GM23338 (cell line): Measurements from ENCODE around the gene COL4A6. TPM values are rescaled to one million over a fixed set of nuclear protein-coding genes. Genes with fewer than 3 reads are reported as not detected.
"Not testable (repeated sequence)": the region's sequence is repeated elsewhere in the genome, so short reads cannot be mapped to it uniquely, and the experiment has no call there.

Source experiments
- ATAC-seq: fragments of 200-7000 bp; cut with Tn5 transposase; 3 replicates; pipeline ENCODE4 v1.9.1; 2020
- DNase-seq: peaks from one replicate; pipeline ENCODE4 v3.0.0-alpha.2; 2015; ENCODE audit warnings: low spot score
- H2AFZ ChIP-seq: fragments of 200-600 bp; sonication (generic); 2 replicates; pipeline ENCODE4 v1.8.0; 2016; ENCODE audit warnings: antibody characterized with exemption, mild to moderate bottlenecking, moderate library complexity
- H3F3A ChIP-seq: fragments of 200-600 bp; sonication (generic); replicated peaks from 2 replicates; pipeline ENCODE4 v1.8.0; 2017; ENCODE audit warnings: antibody characterized with exemption, mixed run types, low read depth
- H3K27ac ChIP-seq: fragments of 200-600 bp; sonication (generic); 2 replicates; pipeline ENCODE4 v1.6.1; 2016; ENCODE audit warnings: low read depth
- H3K27me3 ChIP-seq: fragments of 200-600 bp; sonication (generic); 2 replicates; pipeline ENCODE4 v1.8.0; 2016; ENCODE audit warnings: mild to moderate bottlenecking, mixed run types, moderate library complexity; ENCODE audit not compliant: insufficient read depth
- H3K36me3 ChIP-seq: fragments of 200-600 bp; sonication (generic); 2 replicates; pipeline ENCODE4 v1.8.0; 2016; ENCODE audit warnings: mild to moderate bottlenecking; ENCODE audit not compliant: insufficient read depth
- H3K4me1 ChIP-seq: fragments of 200-600 bp; sonication (generic); 2 replicates; pipeline ENCODE4 v1.8.0; 2016; ENCODE audit warnings: mild to moderate bottlenecking, moderate library complexity; ENCODE audit not compliant: insufficient read depth
- H3K4me2 ChIP-seq: fragments of 200-600 bp; sonication (generic); 2 replicates; pipeline ENCODE4 v1.7.1; 2017; ENCODE audit warnings: mixed run types
- H3K4me3 ChIP-seq: fragments of 200-600 bp; sonication (generic); 2 replicates; pipeline ENCODE4 v1.6.1; 2016; ENCODE audit warnings: mixed run types
- H3K79me2 ChIP-seq: fragments of 200-600 bp; sonication (generic); replicated peaks from 2 replicates; pipeline ENCODE4 v1.8.0; 2017; ENCODE audit warnings: mild to moderate bottlenecking; ENCODE audit not compliant: insufficient read depth
- H3K9me2 ChIP-seq: fragments of 200-600 bp; sonication (generic); 2 replicates; pipeline ENCODE4 v1.8.0; 2017; ENCODE audit not compliant: insufficient read depth
- H4K20me1 ChIP-seq: fragments of 200-600 bp; sonication (generic); replicated peaks from 2 replicates; pipeline ENCODE4 v1.8.0; 2017; ENCODE audit warnings: mild to moderate bottlenecking; ENCODE audit not compliant: insufficient read depth
- H3K27ac Mint-ChIP-seq: 2 replicates; pipeline ENCODE4 v1.8.0; 2020; ENCODE audit warnings: inconsistent platforms, mild to moderate bottlenecking, moderate library complexity, mixed read lengths
- H3K27me3 Mint-ChIP-seq: 3 replicates; pipeline ENCODE4 v1.8.0; 2022; ENCODE audit warnings: low read depth, mild to moderate bottlenecking, moderate library complexity, mixed read lengths, inconsistent platforms; ENCODE audit not compliant: insufficient read depth, poor library complexity
- H3K36me3 Mint-ChIP-seq: 3 replicates; pipeline ENCODE4 v1.8.0; 2021; ENCODE audit warnings: low read depth, mild to moderate bottlenecking, inconsistent platforms, moderate library complexity, mixed read lengths
- H3K4me1 Mint-ChIP-seq: 3 replicates; pipeline ENCODE4 v1.8.0; 2020; ENCODE audit warnings: mild to moderate bottlenecking, inconsistent platforms, mixed read lengths
- H3K4me3 Mint-ChIP-seq: 3 replicates; pipeline ENCODE4 v1.8.0; 2021; ENCODE audit warnings: moderate library complexity, mild to moderate bottlenecking, inconsistent platforms, mixed read lengths
- H3K9me3 Mint-ChIP-seq: 3 replicates; pipeline ENCODE4 v1.8.0; 2020; ENCODE audit warnings: moderate library complexity, mild to moderate bottlenecking, inconsistent platforms, mixed read lengths
- POLR2AphosphoS5 ChIP-seq: IDR thresholded peaks from 2 replicates; pipeline ENCODE4 v1.6.1; 2016; ENCODE audit warnings: antibody characterized with exemption, low read depth
- STAT1 ChIP-seq: IDR thresholded peaks from one replicate; pipeline ENCODE4 v1.6.1; 2016; ENCODE audit warnings: antibody characterized with exemption; ENCODE audit not compliant: unreplicated experiment
- ZNF331 ChIP-seq: fragments of 250-450 bp; sonication (Bioruptor Pico); IDR thresholded peaks from 2 replicates; pipeline ENCODE4 v1.5.0; 2020; ENCODE audit warnings: low read depth, mild to moderate bottlenecking, moderate library complexity
- polyA plus RNA-seq: library from polyadenylated mRNA; unstranded; fragments of >200 nt; fragmentation: Nextera tagmentation; extraction: Ambion mirVana; gene quantifications from 2 replicates; pipeline ENCODE4 v1.2.1, GENCODE V29; 2016
- total RNA-seq: library from RNA; depleted of rRNA; stranded (reverse); fragments of >200 nt; shearing (Covaris generic); gene quantifications from 2 replicates; pipeline ENCODE4 v1.2.3, GENCODE V29; 2014
- TF ChIP-seq, protein P1 (sequence below): fragments of 250-450 bp; sonication (Bioruptor Pico); IDR thresholded peaks from 2 replicates; pipeline ENCODE4 v1.5.0; 2020; ENCODE audit warnings: mild to moderate bottlenecking, moderate library complexity
- TF ChIP-seq, protein P2 (sequence below), 2 experiments: fragments of 200-600 bp in 1 of 2; sonication (generic) in 1 of 2; conservative IDR thresholded peaks; 2 replicates each; pipeline versions ENCODE4 v1.5.1 to v1.6.1; 2016 to 2017; ENCODE audit warnings: antibody characterized with exemption in 2 of 2, low read depth in 2 of 2, mild to moderate bottlenecking in 2 of 2, moderate library complexity in 1 of 2

The COL4A6 gene
- total and polyA plus RNA-seq, 2 experiments from 2014 or later, result 4.1 to 15.2 TPM

DNA sequence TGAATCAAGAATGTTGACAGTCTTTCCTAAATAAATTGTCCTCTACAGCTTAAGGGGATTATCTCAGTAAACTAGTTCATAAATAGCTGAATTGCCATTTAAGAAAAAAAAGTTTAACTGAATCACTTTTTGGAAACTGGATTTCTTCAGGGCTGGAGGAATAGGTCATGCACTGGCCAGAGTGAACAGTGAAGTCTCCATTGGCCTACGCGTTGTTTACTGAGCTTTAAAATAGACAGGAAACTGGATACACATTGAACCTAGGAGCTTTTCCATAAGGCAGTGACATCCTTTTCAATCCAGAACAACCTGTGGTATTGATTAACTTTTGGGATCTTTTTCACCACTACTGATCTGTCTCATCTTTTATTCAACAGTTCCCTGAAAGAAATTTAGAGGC, 58.0 kb downstream of the COL4A6 start (continued):
- TF ChIP-seq, protein P1, sequence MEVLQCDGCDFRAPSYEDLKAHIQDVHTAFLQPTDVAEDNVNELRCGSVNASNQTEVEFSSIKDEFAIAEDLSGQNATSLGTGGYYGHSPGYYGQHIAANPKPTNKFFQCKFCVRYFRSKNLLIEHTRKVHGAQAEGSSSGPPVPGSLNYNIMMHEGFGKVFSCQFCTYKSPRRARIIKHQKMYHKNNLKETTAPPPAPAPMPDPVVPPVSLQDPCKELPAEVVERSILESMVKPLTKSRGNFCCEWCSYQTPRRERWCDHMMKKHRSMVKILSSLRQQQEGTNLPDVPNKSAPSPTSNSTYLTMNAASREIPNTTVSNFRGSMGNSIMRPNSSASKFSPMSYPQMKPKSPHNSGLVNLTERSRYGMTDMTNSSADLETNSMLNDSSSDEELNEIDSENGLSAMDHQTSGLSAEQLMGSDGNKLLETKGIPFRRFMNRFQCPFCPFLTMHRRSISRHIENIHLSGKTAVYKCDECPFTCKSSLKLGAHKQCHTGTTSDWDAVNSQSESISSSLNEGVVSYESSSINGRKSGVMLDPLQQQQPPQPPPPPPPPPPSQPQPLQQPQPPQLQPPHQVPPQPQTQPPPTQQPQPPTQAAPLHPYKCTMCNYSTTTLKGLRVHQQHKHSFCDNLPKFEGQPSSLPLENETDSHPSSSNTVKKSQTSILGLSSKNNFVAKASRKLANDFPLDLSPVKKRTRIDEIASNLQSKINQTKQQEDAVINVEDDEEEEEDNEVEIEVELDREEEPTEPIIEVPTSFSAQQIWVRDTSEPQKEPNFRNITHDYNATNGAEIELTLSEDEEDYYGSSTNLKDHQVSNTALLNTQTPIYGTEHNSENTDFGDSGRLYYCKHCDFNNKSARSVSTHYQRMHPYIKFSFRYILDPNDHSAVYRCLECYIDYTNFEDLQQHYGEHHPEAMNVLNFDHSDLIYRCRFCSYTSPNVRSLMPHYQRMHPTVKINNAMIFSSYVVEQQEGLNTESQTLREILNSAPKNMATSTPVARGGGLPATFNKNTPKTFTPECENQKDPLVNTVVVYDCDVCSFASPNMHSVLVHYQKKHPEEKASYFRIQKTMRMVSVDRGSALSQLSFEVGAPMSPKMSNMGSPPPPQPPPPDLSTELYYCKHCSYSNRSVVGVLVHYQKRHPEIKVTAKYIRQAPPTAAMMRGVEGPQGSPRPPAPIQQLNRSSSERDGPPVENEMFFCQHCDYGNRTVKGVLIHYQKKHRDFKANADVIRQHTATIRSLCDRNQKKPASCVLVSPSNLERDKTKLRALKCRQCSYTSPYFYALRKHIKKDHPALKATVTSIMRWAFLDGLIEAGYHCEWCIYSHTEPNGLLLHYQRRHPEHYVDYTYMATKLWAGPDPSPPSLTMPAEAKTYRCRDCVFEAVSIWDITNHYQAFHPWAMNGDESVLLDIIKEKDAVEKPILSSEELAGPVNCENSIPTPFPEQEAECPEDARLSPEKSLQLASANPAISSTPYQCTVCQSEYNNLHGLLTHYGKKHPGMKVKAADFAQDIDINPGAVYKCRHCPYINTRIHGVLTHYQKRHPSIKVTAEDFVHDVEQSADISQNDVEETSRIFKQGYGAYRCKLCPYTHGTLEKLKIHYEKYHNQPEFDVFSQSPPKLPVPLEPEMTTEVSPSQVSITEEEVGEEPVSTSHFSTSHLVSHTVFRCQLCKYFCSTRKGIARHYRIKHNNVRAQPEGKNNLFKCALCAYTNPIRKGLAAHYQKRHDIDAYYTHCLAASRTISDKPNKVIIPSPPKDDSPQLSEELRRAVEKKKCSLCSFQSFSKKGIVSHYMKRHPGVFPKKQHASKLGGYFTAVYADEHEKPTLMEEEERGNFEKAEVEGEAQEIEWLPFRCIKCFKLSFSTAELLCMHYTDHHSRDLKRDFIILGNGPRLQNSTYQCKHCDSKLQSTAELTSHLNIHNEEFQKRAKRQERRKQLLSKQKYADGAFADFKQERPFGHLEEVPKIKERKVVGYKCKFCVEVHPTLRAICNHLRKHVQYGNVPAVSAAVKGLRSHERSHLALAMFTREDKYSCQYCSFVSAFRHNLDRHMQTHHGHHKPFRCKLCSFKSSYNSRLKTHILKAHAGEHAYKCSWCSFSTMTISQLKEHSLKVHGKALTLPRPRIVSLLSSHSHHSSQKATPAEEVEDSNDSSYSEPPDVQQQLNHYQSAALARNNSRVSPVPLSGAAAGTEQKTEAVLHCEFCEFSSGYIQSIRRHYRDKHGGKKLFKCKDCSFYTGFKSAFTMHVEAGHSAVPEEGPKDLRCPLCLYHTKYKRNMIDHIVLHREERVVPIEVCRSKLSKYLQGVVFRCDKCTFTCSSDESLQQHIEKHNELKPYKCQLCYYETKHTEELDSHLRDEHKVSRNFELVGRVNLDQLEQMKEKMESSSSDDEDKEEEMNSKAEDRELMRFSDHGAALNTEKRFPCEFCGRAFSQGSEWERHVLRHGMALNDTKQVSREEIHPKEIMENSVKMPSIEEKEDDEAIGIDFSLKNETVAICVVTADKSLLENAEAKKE, result no peak
- TF ChIP-seq, protein P2, sequence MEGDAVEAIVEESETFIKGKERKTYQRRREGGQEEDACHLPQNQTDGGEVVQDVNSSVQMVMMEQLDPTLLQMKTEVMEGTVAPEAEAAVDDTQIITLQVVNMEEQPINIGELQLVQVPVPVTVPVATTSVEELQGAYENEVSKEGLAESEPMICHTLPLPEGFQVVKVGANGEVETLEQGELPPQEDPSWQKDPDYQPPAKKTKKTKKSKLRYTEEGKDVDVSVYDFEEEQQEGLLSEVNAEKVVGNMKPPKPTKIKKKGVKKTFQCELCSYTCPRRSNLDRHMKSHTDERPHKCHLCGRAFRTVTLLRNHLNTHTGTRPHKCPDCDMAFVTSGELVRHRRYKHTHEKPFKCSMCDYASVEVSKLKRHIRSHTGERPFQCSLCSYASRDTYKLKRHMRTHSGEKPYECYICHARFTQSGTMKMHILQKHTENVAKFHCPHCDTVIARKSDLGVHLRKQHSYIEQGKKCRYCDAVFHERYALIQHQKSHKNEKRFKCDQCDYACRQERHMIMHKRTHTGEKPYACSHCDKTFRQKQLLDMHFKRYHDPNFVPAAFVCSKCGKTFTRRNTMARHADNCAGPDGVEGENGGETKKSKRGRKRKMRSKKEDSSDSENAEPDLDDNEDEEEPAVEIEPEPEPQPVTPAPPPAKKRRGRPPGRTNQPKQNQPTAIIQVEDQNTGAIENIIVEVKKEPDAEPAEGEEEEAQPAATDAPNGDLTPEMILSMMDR (conservative IDR thresholded peaks at IDR 0.05; ENCODE audit: low read depth in 2 of 2), result no peak
- TF ChIP-seq ZNF331 (no peak), STAT1 (no peak), POLR2AphosphoS5 (no peak)

DNA sequence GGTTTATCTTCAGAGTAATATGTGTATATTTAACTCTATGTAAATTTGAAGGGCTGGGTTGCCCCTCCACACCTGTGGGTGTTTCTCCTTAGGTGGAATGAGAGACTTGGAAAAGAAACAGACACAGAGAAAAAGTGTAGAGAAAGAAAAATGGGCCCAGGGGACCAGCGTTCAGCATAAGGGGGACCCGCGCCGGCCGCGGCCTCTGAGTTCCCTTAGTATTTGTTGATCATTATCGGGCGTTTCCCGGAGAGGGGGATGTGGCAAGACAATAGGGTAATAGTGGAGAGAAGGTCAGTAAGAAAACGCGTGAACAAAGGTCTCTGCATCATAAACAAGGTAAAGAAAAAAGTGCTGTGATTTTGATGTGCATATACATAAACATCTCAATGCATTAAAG, 61.4 kb downstream of the COL4A6 start:
- H3K79me2 ChIP-seq, H3K27me3 Mint-ChIP-seq, H4K20me1 ChIP-seq, H3F3A ChIP-seq, H3K4me3 Mint-ChIP-seq, H3K9me2 ChIP-seq, H3K27me3 ChIP-seq, DNase-seq, H2AFZ ChIP-seq, ATAC-seq, H3K9me3 Mint-ChIP-seq, H3K36me3 ChIP-seq, H3K36me3 Mint-ChIP-seq: not testable (repeated sequence)
- peak overlapping the region; percentile 74; the same call in 1 of the 2 replicates for H3K27ac ChIP-seq
- H3K4me1 ChIP-seq, result peaks cover 42% of the 10 kb centered on the region
- H3K4me2 ChIP-seq, result peak overlapping the region; percentile 61; the same call in 1 of the 2 replicates
- peaks cover 39% of the 10 kb centered on the region for H3K4me1 Mint-ChIP-seq
- H3K4me3 ChIP-seq, result 0 out of 2 replicates have a peak overlapping the region, but pooled peaks have one; percentile 28
- peak overlapping the region; percentile 83 for H3K27ac Mint-ChIP-seq

DNA sequence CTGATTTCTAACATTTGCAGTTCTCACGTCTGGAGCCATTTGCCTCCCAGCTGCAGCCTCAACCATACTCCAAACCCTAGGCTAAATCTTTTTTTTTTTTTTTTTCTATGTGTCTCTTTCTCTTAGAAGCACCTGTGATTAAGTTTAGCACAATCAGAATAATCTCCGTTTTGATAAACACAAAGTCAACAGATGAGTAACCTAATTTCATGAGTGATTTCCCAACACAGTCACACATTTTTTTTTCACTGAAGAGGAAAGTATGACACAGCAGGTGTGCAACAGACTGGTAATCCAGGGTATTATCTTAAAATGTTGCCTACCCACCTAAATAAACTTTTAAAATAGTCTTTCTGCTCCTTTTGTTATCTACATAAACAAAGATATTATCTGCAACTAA, 62.6 kb downstream of the COL4A6 start:
- H3K36me3 Mint-ChIP-seq, H4K20me1 ChIP-seq, H3K4me2 ChIP-seq, H3K79me2 ChIP-seq, H2AFZ ChIP-seq, H3K4me3 ChIP-seq, H3K9me2 ChIP-seq, H3K27me3 ChIP-seq, H3K27ac Mint-ChIP-seq, H3K27me3 Mint-ChIP-seq, ATAC-seq, H3F3A ChIP-seq, H3K36me3 ChIP-seq, H3K9me3 Mint-ChIP-seq, DNase-seq, H3K4me3 Mint-ChIP-seq: not testable (repeated sequence)
- peaks cover 42% of the 10 kb centered on the region for H3K4me1 Mint-ChIP-seq
- Histone ChIP-seq H3K4me1 (peaks cover 42% of the 10 kb centered on the region), H3K27ac (0 out of 2 replicates have a peak overlapping the region, but pooled peaks have one; percentile 26)
